ENCODE results near the gene POU3F2. TPM values are rescaled to one million over a fixed set of nuclear protein-coding genes. Genes with fewer than 3 reads are reported as not detected.

Gene POU3F2
- total RNA-seq, result not detected in 2 replicates

DNA sequence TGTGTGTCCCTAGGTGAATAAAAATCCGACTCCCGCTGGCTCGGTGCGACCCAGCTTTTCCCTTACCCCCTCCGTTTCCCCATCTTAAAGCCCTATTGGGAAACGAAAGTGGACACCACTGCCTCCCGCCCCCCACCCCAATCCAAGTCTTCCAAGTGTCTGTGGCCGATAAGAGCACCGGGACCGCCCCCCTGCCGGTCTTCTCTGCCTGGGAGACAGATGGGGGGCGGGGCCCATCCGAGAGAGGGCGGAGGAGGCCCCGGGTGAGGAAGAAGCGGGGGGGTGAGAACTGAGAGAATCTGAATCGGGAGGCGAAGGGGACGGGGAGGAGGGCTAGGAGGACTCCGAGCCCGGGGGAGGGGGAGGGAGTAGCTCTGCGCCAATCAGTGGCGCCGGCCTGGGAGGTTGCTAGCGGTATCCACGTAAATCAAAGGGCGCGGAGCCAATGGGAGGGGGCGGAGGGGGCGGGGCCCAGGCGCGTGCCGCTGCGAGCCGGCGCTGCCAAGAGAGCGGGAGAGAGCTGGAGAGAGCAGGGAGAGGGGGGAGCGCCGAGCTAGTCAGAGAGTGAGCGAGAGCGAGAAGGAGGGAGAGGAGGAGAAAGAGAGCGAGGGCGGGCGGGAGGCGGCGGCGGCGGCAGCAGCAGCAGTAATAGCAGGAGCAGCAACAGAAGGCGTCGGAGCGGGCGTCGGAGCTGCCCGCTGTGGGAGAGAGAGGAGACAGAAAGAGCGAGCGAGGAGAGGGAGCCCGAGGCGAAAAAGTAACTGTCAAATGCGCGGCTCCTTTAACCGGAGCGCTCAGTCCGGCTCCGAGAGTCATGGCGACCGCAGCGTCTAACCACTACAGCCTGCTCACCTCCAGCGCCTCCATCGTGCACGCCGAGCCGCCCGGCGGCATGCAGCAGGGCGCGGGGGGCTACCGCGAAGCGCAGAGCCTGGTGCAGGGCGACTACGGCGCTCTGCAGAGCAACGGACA lies at the start of gene POU3F2:
Gene POU3F2, plus strand, starts transcription at position 515 of the 972 bp plus-strand sequence. Its CDS starts 300 bp downstream, at position 815.

Other genes with a start within 250 kb of the POU3F2 start
- 15.0 and 15.7 TPM in 2 replicates for gene FBXL4, start 113.4 kb downstream of the POU3F2 start, total RNA-seq

Measured in smooth muscle cell of trachea (primary cell).